ENCODE results near the gene FREY1. TPM values are rescaled to one million over a fixed set of nuclear protein-coding genes. Genes with fewer than 3 reads are reported as not detected.

FREY1 gene
- total and polyA plus RNA-seq, 2 donors (not counting 1 experiment from before 2014, with no cell fraction given) = 0.82 to 6.6 TPM

GRCh38 chr11:45948356-45948755 is 41.3 kb upstream of the FREY1 start:
- POLR2A ChIA-PET = interaction anchor here (0.9 kb wide), 1 partner anchor 9 kb away, joined by 6 read pairs; no protein-coding TSS in a partner anchor
- Histone ChIP-seq H3K9ac (ENCODE audit: low read length) (no peak overlapping the region), H3K4me1 (ENCODE audit: control insufficient read depth in 2 of 2, insufficient read depth in 2 of 2, low read length in 2 of 2) (no peaks in the 10 kb centered on the region), H3K27me3 (replicated peaks in 1 of 4; ENCODE audit: control extremely low read depth in 1 of 4, control insufficient read depth in 3 of 4, insufficient read depth in 4 of 4, low read length in 3 of 4) (no peaks in the 10 kb centered on the region), H3K79me2 (ENCODE audit: control insufficient read depth, insufficient read depth, low read length) (no peaks in the 10 kb centered on the region), H4K20me1 (ENCODE audit: control insufficient read depth, insufficient read depth, low read length, poor library complexity, severe bottlenecking) (no peaks in the 10 kb centered on the region), H3K27ac (ENCODE audit: low read length in 2 of 2) (no peak overlapping the region), H3K9me3 (ENCODE audit: control extremely low read depth in 1 of 3, control insufficient read depth in 2 of 3, insufficient read depth in 1 of 3, low read length in 2 of 3) (no peaks in the 10 kb centered on the region), H3K36me3 (replicated peaks in 1 of 2; ENCODE audit: control extremely low read depth in 1 of 2, control insufficient read depth in 1 of 2, extremely low read depth in 1 of 2, insufficient read depth in 2 of 2, low read length in 1 of 2) (peaks cover 24 to 70% of the 10 kb centered on the region in 2 experiments), H3K4me2 (replicated peaks; ENCODE audit: low read depth, low read length, poor library complexity, severe bottlenecking) (no peak overlapping the region), H3K4me3 (ENCODE audit: control extremely low read depth in 1 of 5, extremely low read depth in 1 of 5, insufficient read depth in 1 of 5, low read depth in 2 of 5, low read length in 4 of 5) (no peak overlapping the region), H2AFZ (ENCODE audit: insufficient read depth, low read depth, low read length, poor library complexity, severe bottlenecking) (no peak overlapping the region)
- Mint-ChIP-seq H3K27ac (no peak overlapping the region), H3K27me3 (no peaks in the 10 kb centered on the region), H3K4me3 (no peak overlapping the region), H3K9me3 (ENCODE audit: insufficient read depth) (no peaks in the 10 kb centered on the region), H3K4me1 (peaks cover 4% of the 10 kb centered on the region)
- CTCF ChIA-PET = interaction anchor here (1.4 to 5.9 kb wide), 2 partner anchors 9 to 16 kb away, joined by 3 to 43 read pairs; no protein-coding TSS in a partner anchor
- no peak for TF ChIP-seq CTCF (IDR thresholded peaks at IDR 0.05)
- TF ChIP-seq EZH2 (IDR thresholded peaks at IDR 0.05; ENCODE audit: borderline replicate concordance, insufficient read depth, low read depth, low read length, poor library complexity, severe bottlenecking) = no peak
- 100% methylated on average over 3 of the region's 3 CpGs for WGBS (ENCODE audit: insufficient coverage)
- intact Hi-C loops (cut with micrococcal nuclease) = no loop called here
- ATAC-seq (ENCODE audit: low read depth) = no peak
- no peak for DNase-seq

- Histone ChIP-seq H3K27ac (ENCODE audit: low read length in 2 of 2) (no peak overlapping the region), H3K79me2 (ENCODE audit: control insufficient read depth, insufficient read depth, low read length) (no peaks in the 10 kb centered on the region), H2AFZ (ENCODE audit: insufficient read depth, low read depth, low read length, poor library complexity, severe bottlenecking) (no peak overlapping the region), H3K4me3 (ENCODE audit: control extremely low read depth in 1 of 5, extremely low read depth in 1 of 5, insufficient read depth in 1 of 5, low read depth in 2 of 5, low read length in 4 of 5) (no peak overlapping the region), H4K20me1 (ENCODE audit: control insufficient read depth, insufficient read depth, low read length, poor library complexity, severe bottlenecking) (no peaks in the 10 kb centered on the region), H3K4me2 (replicated peaks; ENCODE audit: low read depth, low read length, poor library complexity, severe bottlenecking) (no peak overlapping the region), H3K4me1 (ENCODE audit: control insufficient read depth in 2 of 2, insufficient read depth in 2 of 2, low read length in 2 of 2) (no peaks in the 10 kb centered on the region), H3K9ac (ENCODE audit: low read length) (no peak overlapping the region), H3K9me3 (ENCODE audit: control extremely low read depth in 1 of 3, control insufficient read depth in 2 of 3, insufficient read depth in 1 of 3, low read length in 2 of 3) (no peaks in the 10 kb centered on the region), H3K27me3 (replicated peaks in 1 of 4; ENCODE audit: control extremely low read depth in 1 of 4, control insufficient read depth in 3 of 4, insufficient read depth in 4 of 4, low read length in 3 of 4) (no peaks in the 10 kb centered on the region), H3K36me3 (replicated peaks in 1 of 2; ENCODE audit: control extremely low read depth in 1 of 2, control insufficient read depth in 1 of 2, extremely low read depth in 1 of 2, insufficient read depth in 2 of 2, low read length in 1 of 2) (peaks cover 24 to 65% of the 10 kb centered on the region in 2 experiments)
- POLR2A ChIA-PET = interaction anchor here (0.9 kb wide), 1 partner anchor 8 kb away, joined by 6 read pairs; no protein-coding TSS in a partner anchor
- intact Hi-C loops (cut with micrococcal nuclease) = no loop called here
- H3K4me3 Mint-ChIP-seq = no peak overlapping the region
- H3K9me3 Mint-ChIP-seq (ENCODE audit: insufficient read depth) = no peaks in the 10 kb centered on the region
- H3K27ac Mint-ChIP-seq = no peak overlapping the region
- ATAC-seq (ENCODE audit: low read depth) (no peak), DNase-seq (no peak)
- no peaks in the 10 kb centered on the region for H3K27me3 Mint-ChIP-seq
- CTCF ChIA-PET = interaction anchor here (1.4 to 5.9 kb wide), 2 partner anchors 8 to 17 kb away, joined by 3 to 43 read pairs; no protein-coding TSS in a partner anchor
- TF ChIP-seq CTCF (IDR thresholded peaks at IDR 0.05) = no peak
- no peak for TF ChIP-seq EZH2 (IDR thresholded peaks at IDR 0.05; ENCODE audit: borderline replicate concordance, insufficient read depth, low read depth, low read length, poor library complexity, severe bottlenecking)
- no CpG with 5 or more reads among the region's 1 CpG for WGBS (ENCODE audit: insufficient coverage)
- peaks cover 4% of the 10 kb centered on the region for H3K4me1 Mint-ChIP-seq
These were observed 40.8 kb upstream of the FREY1 start for GRCh38 chr11:45947885-45948284.

Measured in B cell (primary cell).